Activated T-helper 9 cell treated with anti-CD3 and anti-CD28 coated beads, Interleukin-2, amount 50 U/mL, for 16 hours (primary cell): Measurements from ENCODE around the gene ZCCHC14.
"Not testable (repeated sequence)": the region's sequence is repeated elsewhere in the genome, so short reads cannot be mapped to it uniquely, and the experiment has no call there.

Source experiments
- DNase-seq: peaks from one replicate; pipeline ENCODE4 v3.0.0-alpha.2; 2020; ENCODE audit warnings: low read depth

The ZCCHC14 gene

DNA sequence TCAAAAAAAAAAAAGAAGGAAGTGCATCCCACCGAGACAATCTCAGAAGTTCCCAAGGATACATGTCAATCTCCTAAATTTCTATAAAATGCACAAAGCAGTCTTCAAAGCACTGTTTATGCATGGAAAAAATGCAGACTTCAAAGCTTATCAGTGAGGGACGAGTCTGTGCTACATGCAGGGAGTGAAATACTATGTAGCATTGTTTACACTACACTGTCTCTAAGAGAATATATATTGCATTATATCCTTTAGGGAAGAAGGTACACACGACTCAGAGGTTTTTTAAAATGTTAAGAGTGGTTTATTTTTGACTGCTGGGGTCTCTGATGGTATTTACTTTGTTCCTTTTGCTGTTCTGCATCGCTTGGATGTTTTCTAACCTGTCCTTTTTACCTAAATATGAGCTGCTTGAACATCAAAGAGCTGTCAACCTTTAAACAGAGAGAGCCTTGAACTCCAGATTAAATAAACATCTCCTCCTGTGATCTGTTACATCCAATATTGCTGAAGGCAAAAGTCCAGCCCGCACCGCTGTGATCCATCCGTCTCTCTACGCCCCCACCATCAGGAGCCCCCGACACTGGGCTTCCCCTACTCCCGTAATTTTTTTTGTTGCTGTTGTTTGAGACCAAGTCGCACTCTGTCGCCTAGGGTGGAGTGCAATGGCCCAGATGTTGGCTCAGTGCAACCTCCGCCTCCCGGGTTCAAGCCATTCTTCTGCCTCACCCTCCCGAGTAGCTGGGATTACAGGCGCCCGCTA is 110.6 kb downstream of the ZCCHC14 start:
- no peak for DNase-seq

DNA sequence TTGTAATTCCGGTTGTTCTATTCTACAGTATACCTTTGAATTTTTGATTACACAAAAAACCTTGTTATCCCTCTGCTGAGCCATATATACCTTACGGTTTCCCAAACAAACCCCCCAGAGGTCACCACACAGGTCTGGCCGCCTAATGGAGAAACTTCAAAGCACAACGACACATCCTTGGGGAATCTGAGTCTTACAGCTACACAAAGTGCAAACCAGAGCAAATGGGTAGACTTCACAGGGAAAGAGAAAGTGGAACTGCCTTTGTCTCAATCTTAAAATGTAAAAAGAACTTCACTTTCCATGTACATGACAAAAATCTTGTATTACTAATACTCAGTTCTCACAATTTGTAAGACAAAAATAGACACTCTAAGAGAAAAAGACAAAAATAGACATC is 111.9 kb downstream of the ZCCHC14 start:
- no peak for DNase-seq

DNA sequence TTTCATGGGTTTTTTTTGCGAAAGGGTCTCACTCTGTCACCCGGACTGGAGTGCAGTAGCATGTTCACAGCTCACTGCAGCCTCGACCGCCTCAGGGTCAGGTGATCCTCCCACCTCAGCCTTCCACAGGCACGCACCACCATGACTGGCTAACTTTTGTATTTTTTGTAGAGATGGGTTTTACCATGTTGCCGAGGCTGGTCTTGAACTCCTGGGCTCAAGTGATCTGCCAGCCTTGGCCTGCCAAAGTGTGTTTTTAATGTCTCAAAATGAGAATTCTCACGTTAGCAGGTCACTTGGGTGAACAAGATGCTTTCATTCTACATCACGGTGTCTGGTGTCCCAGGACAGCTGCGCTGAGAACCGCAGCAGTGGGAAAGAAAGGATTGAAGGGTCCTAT is 112.4 kb downstream of the ZCCHC14 start:
- DNase-seq, result no peak

DNA sequence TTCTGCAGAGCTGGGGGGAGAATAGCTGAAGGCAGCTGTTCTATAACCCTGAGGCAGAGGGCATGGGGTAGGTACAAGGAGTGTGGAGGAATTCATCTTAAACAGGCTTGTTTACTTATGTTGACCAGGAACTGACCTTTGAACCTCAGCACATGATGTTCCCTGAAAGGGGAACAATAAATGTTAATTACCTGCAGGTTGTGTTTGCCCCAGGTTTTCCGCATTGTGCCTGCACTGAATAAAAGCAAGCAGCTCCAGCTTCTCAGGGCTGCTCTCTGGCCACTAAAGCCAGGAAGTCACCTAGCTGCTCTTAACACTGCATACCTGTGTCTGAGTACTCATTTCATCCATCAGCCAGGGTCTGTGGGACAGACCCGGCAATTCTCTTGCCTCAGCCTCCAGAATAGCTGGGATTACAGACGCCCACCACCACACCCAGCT is 113.5 kb downstream of the ZCCHC14 start:
- not testable (repeated sequence) for DNase-seq

DNA sequence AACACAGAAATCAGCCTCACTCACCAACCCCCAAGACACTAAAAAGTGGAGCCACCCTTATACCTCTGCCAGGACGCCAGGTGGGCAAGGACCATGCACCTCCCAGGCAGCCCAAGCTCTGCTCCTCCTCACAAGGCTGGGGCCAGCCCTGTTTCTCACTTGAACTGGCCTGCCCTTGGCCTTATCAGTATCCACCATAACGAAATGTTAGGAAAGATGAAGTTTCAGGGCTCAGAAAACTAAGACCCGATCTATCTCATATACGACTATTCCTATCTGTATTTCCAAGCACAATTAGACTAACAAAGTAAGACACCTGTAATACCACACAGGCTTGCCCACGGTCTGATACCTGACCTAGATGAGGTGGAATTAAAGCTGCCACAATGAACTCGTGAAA is 116.2 kb downstream of the ZCCHC14 start:
- no peak for DNase-seq

DNA sequence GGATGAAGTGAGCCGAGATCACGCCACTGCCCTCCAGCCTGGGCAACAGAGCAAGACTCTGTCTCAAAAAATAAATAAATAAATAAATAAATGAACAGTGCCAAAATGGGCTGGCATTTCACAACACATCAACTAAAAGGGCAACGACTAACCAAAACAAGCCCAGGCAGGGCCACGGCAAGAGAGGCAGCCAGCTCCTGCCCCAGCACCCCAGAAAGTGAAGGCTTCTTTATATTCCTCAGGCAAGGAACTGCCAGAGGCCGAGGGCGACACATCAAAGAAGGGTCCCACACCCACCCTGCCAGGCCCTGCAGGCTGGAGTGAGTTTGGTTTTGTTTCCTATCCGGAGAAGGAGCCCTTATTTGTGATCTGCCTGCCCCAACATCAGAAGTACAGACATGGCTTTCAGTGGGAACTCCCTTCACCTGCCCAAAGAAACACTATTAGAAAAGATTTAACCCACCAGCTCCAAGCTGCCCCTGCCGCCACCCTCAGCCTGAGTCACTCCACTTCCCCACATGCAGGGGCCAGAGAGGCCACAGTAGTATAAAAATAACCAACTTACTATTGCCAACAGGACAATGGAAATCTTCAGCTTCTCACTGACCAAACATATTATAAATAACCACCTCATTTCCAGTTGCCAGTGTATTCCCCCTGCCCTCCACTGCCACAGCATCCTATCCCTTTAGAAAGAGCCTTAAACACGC is 117.2 kb downstream of the ZCCHC14 start:
- no peak for DNase-seq

DNA sequence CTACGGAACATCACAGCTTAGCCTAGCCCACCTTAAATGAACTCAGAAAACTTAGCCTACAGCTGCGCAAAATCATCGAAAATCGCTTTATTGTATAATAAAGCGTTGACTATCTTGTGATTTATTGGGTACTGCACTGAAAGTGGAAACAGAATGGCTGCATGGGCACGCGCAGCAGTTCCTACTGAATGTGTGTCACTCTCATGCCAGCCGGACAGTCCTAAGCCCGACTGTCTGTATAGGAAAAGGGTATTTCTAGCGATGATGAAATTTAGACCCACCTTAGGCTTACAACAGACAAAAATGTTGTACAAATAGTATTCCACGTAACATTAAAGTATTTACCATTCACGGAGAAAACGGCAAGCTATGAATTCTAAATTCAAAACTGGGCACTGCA is 118.5 kb downstream of the ZCCHC14 start:
- no peak for DNase-seq

DNA sequence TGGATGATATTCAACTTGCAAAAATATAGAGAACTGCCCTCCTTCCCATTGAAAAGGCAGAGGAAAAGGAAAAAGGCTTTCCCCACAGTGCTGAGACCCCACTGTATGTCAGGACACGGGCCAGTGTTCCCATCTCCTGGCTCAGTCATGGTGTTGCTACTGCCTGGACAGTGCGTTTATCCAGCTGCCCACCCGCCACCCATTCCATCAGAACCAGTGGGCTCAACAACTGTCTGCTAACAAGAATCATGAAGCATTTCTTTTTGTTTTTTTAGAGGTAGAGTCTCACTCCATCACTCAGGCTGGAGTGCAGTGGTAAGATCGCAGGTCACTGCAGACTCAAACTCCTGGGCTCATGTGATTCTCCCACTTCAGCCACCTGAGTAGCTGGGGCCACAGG is 120.5 kb downstream of the ZCCHC14 start:
- no peak for DNase-seq

DNA sequence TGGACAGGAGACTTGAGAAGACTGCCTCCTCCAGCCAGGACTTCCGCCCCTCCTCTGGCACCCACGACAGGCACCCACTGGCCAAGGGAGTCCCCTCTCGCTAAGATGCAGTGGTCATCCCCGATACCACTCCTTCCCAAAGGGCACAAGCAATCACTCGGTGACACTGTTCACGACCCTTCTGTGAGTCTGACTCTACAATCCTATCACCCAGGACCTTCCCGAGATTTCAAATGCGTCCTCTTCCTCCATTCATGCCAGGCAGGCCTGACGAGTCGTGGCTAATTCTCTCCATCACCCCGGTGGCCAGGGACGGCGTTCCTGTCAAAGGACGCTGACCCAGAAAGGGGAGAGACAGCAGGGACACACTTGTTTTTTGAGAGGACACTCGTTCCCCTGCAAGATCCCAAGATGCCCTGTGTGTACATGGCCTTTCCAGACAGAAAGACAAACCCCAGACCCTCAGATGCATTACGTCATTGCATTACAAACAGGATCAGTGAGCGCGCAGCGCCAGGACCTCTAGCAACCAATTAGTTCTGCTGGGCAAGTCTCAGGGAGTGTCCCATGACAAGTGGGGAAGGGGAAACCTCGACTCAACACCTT is 121.5 kb downstream of the ZCCHC14 start:
- DNase-seq, result no peak

DNA sequence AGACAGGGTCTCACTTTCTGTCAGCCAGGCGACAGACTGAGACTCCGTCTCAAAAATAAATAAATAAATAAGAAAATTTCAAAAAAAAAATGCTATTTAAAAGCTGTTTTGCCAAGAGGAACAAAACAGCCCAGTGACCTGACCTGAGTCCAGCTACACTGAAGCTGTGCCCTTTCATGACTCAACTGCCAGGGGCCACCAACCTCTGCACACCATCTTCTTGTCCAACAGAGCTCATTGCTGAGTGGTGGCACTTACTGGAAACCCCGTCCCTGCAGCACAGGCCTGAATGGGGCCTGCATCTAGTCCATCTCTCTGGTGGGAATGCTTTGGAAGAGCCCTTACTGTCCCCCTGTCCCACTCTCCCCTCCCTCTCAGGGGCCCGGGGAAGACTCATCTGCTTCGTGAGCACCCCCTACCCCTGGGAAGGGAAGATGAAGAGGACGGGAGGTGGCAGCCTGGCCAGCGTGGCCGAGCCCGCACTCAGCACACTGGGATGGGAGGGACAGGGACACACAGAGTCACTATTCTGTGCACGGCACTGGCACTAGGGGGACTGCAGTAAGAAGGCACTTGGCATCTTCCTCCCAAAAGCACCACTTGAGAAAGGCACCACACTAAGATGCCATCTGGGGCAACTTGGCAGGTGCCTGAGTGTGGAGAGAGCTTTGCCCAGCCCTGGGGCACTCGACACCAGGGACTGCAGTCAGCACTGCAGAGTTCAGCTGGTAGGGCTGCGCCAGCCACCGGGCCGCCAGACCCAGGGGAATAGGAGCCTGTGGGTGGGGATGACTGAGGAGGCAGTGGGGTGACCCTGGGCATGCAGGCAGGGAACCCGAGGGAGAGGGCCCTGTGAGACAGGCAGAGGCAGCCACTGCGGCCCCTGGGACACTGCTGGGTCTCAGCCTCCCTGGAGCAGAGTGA is 122.8 kb downstream of the ZCCHC14 start:
- no peak for DNase-seq

DNA sequence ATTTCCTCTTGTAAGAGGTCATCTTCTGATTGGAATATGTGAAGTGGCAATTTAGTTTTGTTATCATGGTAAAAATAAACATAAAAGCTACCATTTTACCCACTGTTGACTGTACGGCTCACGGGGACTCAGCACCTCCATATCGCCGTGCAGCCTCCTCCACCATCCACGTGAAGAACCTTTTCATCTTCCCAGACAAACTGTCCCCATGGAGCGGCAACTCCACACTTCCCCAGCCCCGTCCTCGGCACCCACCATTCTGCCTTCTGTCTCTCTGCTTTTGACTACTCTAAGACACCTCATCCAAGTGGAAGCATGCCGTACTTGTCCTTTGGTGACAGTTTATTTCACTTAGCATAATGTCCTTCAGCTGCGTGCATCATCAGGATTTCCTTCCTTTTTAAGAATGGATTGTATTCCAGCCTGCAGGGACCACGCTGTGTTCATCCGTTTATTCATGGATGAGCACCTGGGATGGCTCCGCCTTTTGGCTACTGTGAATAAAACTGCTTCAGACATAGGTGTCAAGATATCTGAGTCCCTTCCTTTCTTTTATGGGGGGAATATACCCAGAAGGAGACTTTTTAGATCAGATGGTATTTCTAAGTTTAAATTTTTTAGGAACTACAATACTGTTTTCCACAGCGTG is 123.6 kb downstream of the ZCCHC14 start:
- DNase-seq, result no peak

DNA sequence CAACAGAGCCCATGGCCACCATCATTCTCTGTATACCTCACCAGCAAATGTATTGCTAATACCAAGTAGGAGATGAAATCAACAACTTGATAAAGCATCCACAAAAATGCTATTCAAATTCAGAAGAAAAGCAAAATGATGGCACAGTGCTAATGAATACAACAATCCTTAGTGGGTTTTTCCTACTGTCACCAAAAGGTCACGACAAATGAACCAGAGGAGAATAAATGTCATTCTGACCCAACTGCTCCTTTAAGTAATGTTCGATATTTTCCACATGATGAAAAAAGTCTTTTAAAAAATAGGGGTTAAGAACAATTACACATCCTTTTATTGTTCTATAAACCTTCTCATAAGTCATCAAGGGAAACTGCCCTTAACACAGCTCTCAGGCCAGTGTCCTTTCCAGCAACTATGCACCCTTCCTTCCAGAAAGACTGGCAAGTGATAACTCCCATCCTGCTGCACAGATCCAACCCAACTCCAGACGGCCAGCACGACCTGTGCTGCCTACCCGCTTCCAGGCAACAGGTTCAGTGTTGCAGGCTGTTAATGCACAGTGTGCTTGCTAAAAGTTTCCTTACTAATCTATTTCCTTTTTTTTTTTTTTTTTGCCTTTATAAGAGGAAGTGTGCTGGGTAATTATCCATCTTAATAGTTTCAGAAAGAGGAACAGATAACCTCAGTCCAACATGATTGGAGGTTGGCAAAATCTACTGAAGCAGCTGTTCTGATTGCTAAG is 124.6 kb downstream of the ZCCHC14 start:
- no peak for DNase-seq

DNA sequence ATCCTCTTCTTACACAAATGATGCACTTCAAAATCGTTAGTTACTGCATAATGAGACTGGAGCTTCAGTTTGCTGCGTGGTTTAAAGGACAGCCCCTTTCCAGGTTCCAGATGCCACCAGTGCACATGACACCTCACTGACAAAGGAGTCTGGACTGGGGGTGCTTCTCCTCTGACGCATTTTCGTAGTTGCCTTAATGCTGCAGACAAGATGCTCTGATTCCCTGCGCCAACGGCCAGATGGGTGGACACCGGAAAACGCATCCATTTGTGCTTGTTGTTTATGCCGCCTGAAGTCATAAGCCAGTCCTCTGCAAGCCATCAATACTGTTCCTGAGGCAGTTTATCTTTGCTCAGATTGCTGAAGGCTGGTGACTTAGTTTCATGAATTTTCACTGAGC is 125.3 kb downstream of the ZCCHC14 start:
- DNase-seq, result no peak

DNA sequence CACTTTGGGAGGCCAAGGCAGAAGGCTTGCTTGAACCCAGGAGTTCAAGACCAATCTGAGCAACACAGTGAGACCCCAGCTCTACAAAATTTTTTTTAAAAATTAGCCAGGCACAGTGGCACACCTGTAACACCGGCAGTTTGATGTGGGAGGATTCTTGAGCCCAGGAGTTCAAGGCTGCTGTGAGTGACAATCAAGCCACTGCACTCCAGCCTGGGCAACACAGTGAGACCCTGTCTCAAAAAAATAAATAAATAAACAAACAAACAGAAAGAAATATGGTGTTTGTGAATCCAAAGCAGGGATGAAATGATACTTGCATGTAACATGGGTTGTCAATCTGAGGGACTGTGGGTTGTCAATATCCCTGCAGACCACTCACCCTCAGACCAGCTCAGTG is 125.9 kb downstream of the ZCCHC14 start:
- DNase-seq, result no peak

DNA sequence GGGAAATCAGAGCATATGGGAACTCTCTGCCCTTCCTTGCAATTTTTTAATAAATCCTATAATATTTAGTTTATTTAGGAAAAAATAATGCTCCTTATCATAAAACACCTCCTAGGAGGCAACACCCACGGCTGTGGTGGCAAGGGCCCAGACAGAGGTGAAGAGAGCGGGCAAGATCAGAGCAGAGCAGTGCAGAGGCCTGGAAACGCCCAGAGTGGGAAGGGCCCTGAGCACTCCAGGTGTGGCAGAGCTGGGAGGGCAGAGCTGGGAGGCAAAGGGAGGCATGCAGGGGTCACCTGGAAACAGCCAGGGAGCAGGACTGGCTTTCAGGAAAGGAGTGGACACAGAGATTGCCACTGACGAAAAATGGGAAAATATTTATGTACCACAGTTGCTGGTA is 126.5 kb downstream of the ZCCHC14 start:
- DNase-seq, result no peak

DNA sequence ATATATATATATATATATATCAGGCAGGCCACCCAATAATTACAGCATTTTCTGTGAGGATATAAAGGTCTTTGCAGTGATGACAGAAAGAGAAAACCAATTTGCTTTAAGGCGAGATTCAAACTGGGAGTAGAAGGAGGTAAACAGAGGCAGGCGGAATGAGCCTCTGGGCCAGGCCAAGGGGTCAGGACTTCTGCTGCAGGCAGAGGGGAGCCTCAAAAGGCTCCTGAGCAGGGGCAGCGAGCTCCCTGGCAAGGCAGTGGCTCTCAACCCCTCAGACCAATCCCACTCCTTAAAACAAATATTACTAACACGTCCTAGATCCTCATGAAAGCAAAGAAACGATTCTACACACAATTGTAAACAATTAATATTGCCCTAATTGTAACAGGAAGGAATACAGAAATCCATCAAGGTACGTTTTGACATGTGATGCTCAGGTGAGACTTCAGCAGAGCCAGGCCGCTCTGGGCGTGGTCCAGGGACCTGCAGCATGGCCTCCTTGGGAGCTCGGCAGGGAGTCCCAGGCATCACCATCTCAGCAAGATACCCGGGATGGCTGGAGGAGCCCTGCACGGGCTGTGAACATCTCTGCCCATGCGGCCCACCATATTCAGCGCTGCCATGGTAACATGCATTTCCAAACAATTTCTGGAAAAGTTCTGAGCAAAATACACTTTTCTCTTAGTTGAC is 127.7 kb downstream of the ZCCHC14 start:
- DNase-seq, result no peak

DNA sequence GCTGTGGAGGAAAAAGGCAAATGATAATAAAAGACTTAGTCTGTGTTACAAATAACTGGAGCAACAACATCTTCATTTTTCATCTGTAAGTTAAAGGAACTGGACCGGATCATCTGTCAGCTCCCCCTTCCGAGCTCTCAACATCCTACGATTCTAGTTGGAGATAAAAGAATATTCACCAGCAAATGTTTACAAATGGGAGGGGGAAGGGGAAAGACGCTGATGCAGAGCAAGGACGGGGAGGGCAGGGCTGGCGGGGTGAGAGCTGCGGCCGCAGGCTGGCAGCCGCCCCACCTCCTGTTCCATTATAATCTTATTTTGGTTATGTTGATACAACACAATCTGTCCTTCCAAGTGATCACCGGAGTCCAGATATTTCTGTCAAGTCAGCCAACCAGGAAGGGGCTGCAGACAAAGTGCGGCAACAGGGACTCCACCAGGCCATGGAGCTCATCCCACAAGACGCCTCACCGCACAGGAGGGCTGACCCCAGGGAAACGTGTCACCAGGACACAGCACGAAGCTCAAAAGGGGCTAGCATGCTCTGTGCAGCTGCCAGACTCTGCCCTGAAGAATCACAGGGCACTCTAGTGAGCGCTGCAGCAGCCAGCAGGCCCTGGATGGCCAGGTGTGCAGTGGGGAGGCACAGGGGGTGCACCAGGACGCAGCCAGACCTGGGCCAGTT is 128.9 kb downstream of the ZCCHC14 start:
- no peak for DNase-seq

DNA sequence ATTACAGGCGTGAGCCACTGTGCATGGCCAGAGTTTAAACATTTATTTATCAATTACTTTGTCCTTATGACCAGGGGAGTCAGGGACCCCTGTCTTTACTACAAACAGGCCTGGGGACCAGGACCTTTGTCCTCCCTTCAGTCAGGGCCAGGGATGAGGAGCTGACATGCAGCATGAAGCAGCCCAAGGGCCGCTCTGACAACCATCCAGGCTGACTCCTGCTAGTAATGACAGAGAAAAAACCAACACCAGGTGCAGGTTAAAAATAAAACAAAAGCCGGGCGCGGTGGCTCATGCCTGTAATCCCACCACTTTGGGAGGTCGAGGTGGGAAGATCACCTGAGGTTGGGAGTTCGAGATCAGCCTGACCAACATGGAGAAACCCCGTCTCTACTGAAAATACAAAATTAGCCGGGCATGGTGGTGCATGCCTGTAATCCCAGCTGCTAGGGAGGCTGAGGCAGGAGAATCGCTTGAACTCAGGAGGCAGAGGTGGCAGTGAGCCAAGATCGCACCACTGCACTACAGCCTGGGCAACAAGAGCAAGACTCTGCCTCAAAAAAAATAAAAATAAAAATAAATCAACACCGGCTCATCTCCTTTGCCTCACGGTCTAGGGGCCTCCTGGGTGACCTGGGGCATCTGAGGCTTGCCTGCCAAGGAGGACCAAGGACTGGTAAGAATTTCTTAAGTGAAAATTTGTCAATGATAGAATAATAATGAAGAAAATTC is 129.8 kb downstream of the ZCCHC14 start:
- not testable (repeated sequence) for DNase-seq
